Effector memory CD8-positive, alpha-beta T cell (primary cell): Measurements from ENCODE around the gene RTL1.

ENCODE experiments used
- ATAC-seq: fragments of 150-1000 bp; cut with Tn5 transposase; replicated peaks from 2 replicates; pipeline ENCODE4 v1.10.0; 2021; ENCODE audit warnings: mild to moderate bottlenecking, moderate library complexity
- DNase-seq, 3 experiments: peaks; one replicate each; pipeline ENCODE4 v3.0.0; 2021
- H3K27ac Mint-ChIP-seq, 2 donors: one replicate each; pipeline ENCODE4 v1.8.0; 2022; ENCODE audit warnings: mild to moderate bottlenecking in 2 of 2, mixed read lengths in 2 of 2, moderate library complexity in 2 of 2
- H3K27me3 Mint-ChIP-seq, 2 donors: one replicate each; pipeline ENCODE4 v1.8.0; 2022; ENCODE audit warnings: mixed read lengths in 2 of 2
- H3K36me3 Mint-ChIP-seq: one replicate; pipeline ENCODE4 v1.8.0; 2022; ENCODE audit warnings: mild to moderate bottlenecking, moderate library complexity, mixed read lengths; ENCODE audit not compliant: insufficient read depth
- H3K4me1 Mint-ChIP-seq, 2 donors: one replicate each; pipeline ENCODE4 v1.8.0; 2022; ENCODE audit warnings: low read depth in 2 of 2, mixed read lengths in 2 of 2
- H3K4me3 Mint-ChIP-seq, 2 donors: one replicate each; pipeline ENCODE4 v1.8.0; 2022; ENCODE audit warnings: mild to moderate bottlenecking in 2 of 2, mixed read lengths in 2 of 2, moderate library complexity in 2 of 2
- H3K9me3 Mint-ChIP-seq, 2 donors: one replicate each; pipeline ENCODE4 v1.8.0; 2022; ENCODE audit warnings: mixed read lengths in 2 of 2
- total RNA-seq, 9 experiments: gene quantifications; one replicate each; lab custom pipeline; 2026; lab: John Stamatoyannopoulos, UW

RTL1 gene
- total RNA-seq: 0 reads per million in 9 experiments

GRCh38 chr14:100903672-100904185 is at the start of gene RTL1:
RTL1 (minus strand) TSS chr14:100903722; CDS start chr14:100884788, 18,934 bp downstream.
- ATAC-seq: no peak
- no peaks in the 10 kb centered on the region for H3K4me1 Mint-ChIP-seq
- DNase-seq: no peak
- no peaks in the 10 kb centered on the region for H3K9me3 Mint-ChIP-seq
- no peaks in the 10 kb centered on the region for H3K36me3 Mint-ChIP-seq
- no peak within 1 kb of the TSS for H3K4me3 Mint-ChIP-seq
- H3K27me3 Mint-ChIP-seq: peaks cover 54 to 75% of the 10 kb centered on the region in 2 donors
- peak within 1 kb of the TSS in 1 of 2 donors; percentile 54 for H3K27ac Mint-ChIP-seq

- no peak for ATAC-seq
- Mint-ChIP-seq H3K27me3 (peaks cover 10 to 22% of the 10 kb centered on the region in 2 donors), H3K4me1 (no peaks in the 10 kb centered on the region), H3K9me3 (no peaks in the 10 kb centered on the region), H3K27ac (no peak overlapping the region), H3K4me3 (no peak overlapping the region), H3K36me3 (no peaks in the 10 kb centered on the region)
- no peak for DNase-seq
These were observed 46.5 kb upstream of the RTL1 start for GRCh38 chr14:100950024-100950423.

- Mint-ChIP-seq H3K36me3 (no peaks in the 10 kb centered on the region), H3K4me1 (no peaks in the 10 kb centered on the region), H3K27ac (no peak overlapping the region), H3K9me3 (no peaks in the 10 kb centered on the region), H3K4me3 (no peak overlapping the region), H3K27me3 (peaks cover 27 to 35% of the 10 kb centered on the region in 2 donors)
- no peak for ATAC-seq
- no peak for DNase-seq
These were observed 40.5 kb upstream of the RTL1 start for GRCh38 chr14:100944052-100944451.

GRCh38 chr14:100930270-100930669 is 26.7 kb upstream of the RTL1 start:
- no peaks in the 10 kb centered on the region for H3K9me3 Mint-ChIP-seq
- ATAC-seq (no peak), DNase-seq (no peak)
- H3K4me3 Mint-ChIP-seq: no peak overlapping the region
- H3K27me3 Mint-ChIP-seq: peaks cover 28 to 35% of the 10 kb centered on the region in 2 donors
- H3K4me1 Mint-ChIP-seq: no peaks in the 10 kb centered on the region
- H3K27ac Mint-ChIP-seq: no peak overlapping the region
- no peaks in the 10 kb centered on the region for H3K36me3 Mint-ChIP-seq

- no peak for ATAC-seq
- H3K27ac Mint-ChIP-seq: no peak overlapping the region
- no peaks in the 10 kb centered on the region for H3K4me1 Mint-ChIP-seq
- H3K36me3 Mint-ChIP-seq: no peaks in the 10 kb centered on the region
- no peak overlapping the region for H3K4me3 Mint-ChIP-seq
- H3K9me3 Mint-ChIP-seq: no peaks in the 10 kb centered on the region
- no peak for DNase-seq
- H3K27me3 Mint-ChIP-seq: peaks cover 46 to 61% of the 10 kb centered on the region in 2 donors
These were observed 12.0 kb upstream of the RTL1 start for GRCh38 chr14:100915560-100915959.

- no peaks in the 10 kb centered on the region for H3K9me3 Mint-ChIP-seq
- no peak overlapping the region for H3K27ac Mint-ChIP-seq
- no peak overlapping the region for H3K4me3 Mint-ChIP-seq
- peaks cover 49 to 64% of the 10 kb centered on the region in 2 donors for H3K27me3 Mint-ChIP-seq
- no peaks in the 10 kb centered on the region for H3K36me3 Mint-ChIP-seq
- ATAC-seq (no peak), DNase-seq (no peak)
- no peaks in the 10 kb centered on the region for H3K4me1 Mint-ChIP-seq
These were observed 11.1 kb upstream of the RTL1 start for GRCh38 chr14:100914597-100915021.

- Mint-ChIP-seq H3K27ac (no peak overlapping the region), H3K36me3 (no peaks in the 10 kb centered on the region), H3K9me3 (no peaks in the 10 kb centered on the region), H3K27me3 (peaks cover 39 to 57% of the 10 kb centered on the region in 2 donors), H3K4me1 (no peaks in the 10 kb centered on the region), H3K4me3 (no peak overlapping the region)
- no peak for ATAC-seq
- DNase-seq: no peak
These were observed 8.3 kb upstream of the RTL1 start for GRCh38 chr14:100911665-100912316.

- Mint-ChIP-seq H3K4me3 (no peak overlapping the region), H3K27ac (no peak overlapping the region), H3K9me3 (no peaks in the 10 kb centered on the region), H3K36me3 (no peaks in the 10 kb centered on the region), H3K27me3 (peaks cover 39 to 58% of the 10 kb centered on the region in 2 donors), H3K4me1 (no peaks in the 10 kb centered on the region)
- DNase-seq (no peak), ATAC-seq (no peak)
These were observed 7.6 kb upstream of the RTL1 start for GRCh38 chr14:100910888-100911664.

- H3K9me3 Mint-ChIP-seq: no peaks in the 10 kb centered on the region
- H3K4me1 Mint-ChIP-seq: no peaks in the 10 kb centered on the region
- ATAC-seq (no peak), DNase-seq (no peak)
- no peak overlapping the region for H3K4me3 Mint-ChIP-seq
- no peaks in the 10 kb centered on the region for H3K36me3 Mint-ChIP-seq
- no peak overlapping the region for H3K27ac Mint-ChIP-seq
- H3K27me3 Mint-ChIP-seq: peaks cover 31 to 59% of the 10 kb centered on the region in 2 donors
These were observed 5.9 kb upstream of the RTL1 start for GRCh38 chr14:100909439-100909838.

GRCh38 chr14:100907240-100907639 is 3.7 kb upstream of the RTL1 start:
- no peak overlapping the region for H3K27ac Mint-ChIP-seq
- DNase-seq (no peak), ATAC-seq (no peak)
- H3K27me3 Mint-ChIP-seq: peaks cover 36 to 60% of the 10 kb centered on the region in 2 donors
- no peak overlapping the region for H3K4me3 Mint-ChIP-seq
- no peaks in the 10 kb centered on the region for H3K4me1 Mint-ChIP-seq
- H3K36me3 Mint-ChIP-seq: no peaks in the 10 kb centered on the region
- H3K9me3 Mint-ChIP-seq: no peaks in the 10 kb centered on the region

GRCh38 chr14:100906420-100906819 is 2.9 kb upstream of the RTL1 start:
- H3K36me3 Mint-ChIP-seq: no peaks in the 10 kb centered on the region
- ATAC-seq: no peak
- H3K4me1 Mint-ChIP-seq: no peaks in the 10 kb centered on the region
- DNase-seq: no peak
- H3K9me3 Mint-ChIP-seq: no peaks in the 10 kb centered on the region
- no peak overlapping the region for H3K27ac Mint-ChIP-seq
- H3K4me3 Mint-ChIP-seq: no peak overlapping the region
- H3K27me3 Mint-ChIP-seq: peaks cover 39 to 66% of the 10 kb centered on the region in 2 donors

GRCh38 chr14:100905166-100905565 is 1.6 kb upstream of the RTL1 start:
- H3K4me1 Mint-ChIP-seq: no peaks in the 10 kb centered on the region
- ATAC-seq: no peak
- H3K36me3 Mint-ChIP-seq: no peaks in the 10 kb centered on the region
- H3K4me3 Mint-ChIP-seq: no peak overlapping the region
- H3K9me3 Mint-ChIP-seq: no peaks in the 10 kb centered on the region
- H3K27me3 Mint-ChIP-seq: peaks cover 45 to 69% of the 10 kb centered on the region in 2 donors
- no peak overlapping the region for H3K27ac Mint-ChIP-seq
- no peak for DNase-seq

GRCh38 chr14:100904307-100905087 is 975 bp upstream of the RTL1 start:
- Mint-ChIP-seq H3K27me3 (peaks cover 46 to 69% of the 10 kb centered on the region in 2 donors), H3K4me3 (no peak overlapping the region)

More at GRCh38 chr14:100904307-100905087, 975 bp upstream of the RTL1 start:
- Mint-ChIP-seq H3K36me3 (no peaks in the 10 kb centered on the region), H3K9me3 (no peaks in the 10 kb centered on the region), H3K4me1 (no peaks in the 10 kb centered on the region), H3K27ac (no peak overlapping the region)
- no peak for DNase-seq
- no peak for ATAC-seq
